Measurements from ENCODE around the gene DMBT1. TPM values are rescaled to one million over a fixed set of nuclear protein-coding genes. Genes with fewer than 3 reads are reported as not detected.
A peak's percentile ranks its signal among the peaks of the same experiment; 100 is the strongest.

DMBT1 gene
- total and polyA plus RNA-seq, 8 donors = 0.19 to 81.1 (median 4.1) TPM; not detected in 1

DNA sequence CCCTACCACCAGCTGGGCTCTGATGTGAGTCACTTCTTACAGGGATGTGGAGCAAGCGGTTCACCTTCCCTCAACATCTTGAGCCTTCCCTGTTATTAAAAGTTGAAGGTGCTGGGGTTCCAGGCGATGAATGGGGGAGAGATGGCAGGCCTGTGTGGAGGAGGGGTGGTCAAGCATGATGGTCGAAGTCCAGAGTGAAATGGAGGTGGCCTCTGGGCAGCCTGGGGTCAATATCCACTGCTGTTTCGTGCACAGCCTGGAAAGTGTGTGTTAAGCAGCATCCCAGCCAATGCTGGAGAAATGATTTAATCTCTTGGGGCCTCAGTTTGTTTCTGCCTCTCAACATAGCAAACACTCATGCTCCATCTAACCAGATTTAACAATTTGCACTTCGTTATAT is 33.7 kb upstream of the DMBT1 start:
- no peak overlapping the region for H3K27ac ChIP-seq
- H3K36me3 ChIP-seq = no peaks in the 10 kb centered on the region
- peaks cover 0 to 7% (median 0%) of the 10 kb centered on the region in 3 donors for H3K27me3 ChIP-seq
- peaks cover 0 to 2% (median 0%) of the 10 kb centered on the region in 4 donors for H3K4me1 ChIP-seq
- no peak overlapping the region for H3K4me3 ChIP-seq
- no peaks in the 10 kb centered on the region for H3K9me3 ChIP-seq
- 82 to 90% (median 86%) methylated on average over 5 of the region's 5 CpGs for WGBS, 5 donors
- intact Hi-C loops (cut with DNase I; ENCODE audit: low total_unique reads) = no loop called here
- DNase-seq = no peak
- TF ChIP-seq POLR2A (IDR thresholded peaks at IDR 0.05) (no peak), EP300 (IDR thresholded peaks at IDR 0.05) (no peak)

DNA sequence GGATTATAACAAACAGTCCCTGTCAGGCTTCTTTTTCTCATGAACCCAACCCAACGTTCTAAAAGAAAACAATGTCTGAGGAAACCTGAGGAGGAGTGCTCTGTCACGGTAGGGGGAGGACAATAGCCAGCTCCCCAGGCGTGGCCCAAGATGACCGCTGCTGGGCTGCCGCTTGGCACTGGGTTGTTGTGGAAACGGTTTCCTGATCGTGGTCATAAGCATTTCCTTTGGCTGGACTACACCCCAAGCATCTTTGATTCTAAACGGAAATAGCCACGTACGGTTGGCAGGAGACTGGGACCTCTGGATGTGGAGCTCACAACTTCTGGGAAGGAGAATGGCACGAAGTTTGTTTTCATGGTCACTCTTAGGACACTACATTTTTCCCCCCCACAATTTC is 30.4 kb upstream of the DMBT1 start:
- Histone ChIP-seq H3K9me3 (no peaks in the 10 kb centered on the region), H3K27ac (no peak overlapping the region), H3K4me1 (peaks cover 0 to 7% (median 0%) of the 10 kb centered on the region in 4 donors), H3K27me3 (peaks cover 0 to 7% (median 0%) of the 10 kb centered on the region in 3 donors), H3K36me3 (no peaks in the 10 kb centered on the region), H3K4me3 (no peak overlapping the region)
- WGBS, 5 donors = 64 to 86% (median 75%) methylated on average over 11 of the region's 11 CpGs
- TF ChIP-seq POLR2A (IDR thresholded peaks at IDR 0.05) (no peak), EP300 (IDR thresholded peaks at IDR 0.05) (no peak), POLR2AphosphoS5 (IDR thresholded peaks at IDR 0.05) (no peak)
- TF ChIP-seq, protein P1, sequence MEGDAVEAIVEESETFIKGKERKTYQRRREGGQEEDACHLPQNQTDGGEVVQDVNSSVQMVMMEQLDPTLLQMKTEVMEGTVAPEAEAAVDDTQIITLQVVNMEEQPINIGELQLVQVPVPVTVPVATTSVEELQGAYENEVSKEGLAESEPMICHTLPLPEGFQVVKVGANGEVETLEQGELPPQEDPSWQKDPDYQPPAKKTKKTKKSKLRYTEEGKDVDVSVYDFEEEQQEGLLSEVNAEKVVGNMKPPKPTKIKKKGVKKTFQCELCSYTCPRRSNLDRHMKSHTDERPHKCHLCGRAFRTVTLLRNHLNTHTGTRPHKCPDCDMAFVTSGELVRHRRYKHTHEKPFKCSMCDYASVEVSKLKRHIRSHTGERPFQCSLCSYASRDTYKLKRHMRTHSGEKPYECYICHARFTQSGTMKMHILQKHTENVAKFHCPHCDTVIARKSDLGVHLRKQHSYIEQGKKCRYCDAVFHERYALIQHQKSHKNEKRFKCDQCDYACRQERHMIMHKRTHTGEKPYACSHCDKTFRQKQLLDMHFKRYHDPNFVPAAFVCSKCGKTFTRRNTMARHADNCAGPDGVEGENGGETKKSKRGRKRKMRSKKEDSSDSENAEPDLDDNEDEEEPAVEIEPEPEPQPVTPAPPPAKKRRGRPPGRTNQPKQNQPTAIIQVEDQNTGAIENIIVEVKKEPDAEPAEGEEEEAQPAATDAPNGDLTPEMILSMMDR (IDR thresholded peaks at IDR 0.05) = no peak
- DNase-seq = peak in 1 of 2 donors; percentile 28
- intact Hi-C loops (cut with DNase I; ENCODE audit: low total_unique reads) = no loop called here

DNA sequence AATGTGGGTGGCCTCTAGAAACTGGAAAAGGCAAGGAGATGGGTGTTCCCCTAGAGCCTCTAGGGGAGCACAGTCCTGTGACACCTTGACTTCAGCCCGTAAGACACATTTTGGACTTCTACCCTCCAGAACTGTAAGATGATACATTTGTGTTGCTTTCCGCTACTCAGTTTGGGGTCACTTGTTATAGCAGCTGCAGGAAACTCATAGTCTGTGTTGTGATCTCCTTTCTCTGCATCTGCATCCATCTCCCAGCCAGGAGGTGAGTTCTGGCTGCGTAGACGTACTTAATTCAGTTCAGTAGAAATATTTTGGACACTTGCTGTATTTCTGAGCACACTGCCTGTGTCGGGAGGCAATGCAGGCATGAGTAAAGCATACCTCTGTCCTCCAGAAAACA is 29.3 kb upstream of the DMBT1 start:
- intact Hi-C loops (cut with DNase I; ENCODE audit: low total_unique reads) = no loop called here
- no peak for DNase-seq
- WGBS, 5 donors = 88 to 93% (median 89%) methylated on average over 5 of the region's 5 CpGs
- Histone ChIP-seq H3K4me3 (no peak overlapping the region), H3K9me3 (no peaks in the 10 kb centered on the region), H3K27ac (no peak overlapping the region), H3K4me1 (peaks cover 0 to 7% (median 0%) of the 10 kb centered on the region in 4 donors), H3K36me3 (no peaks in the 10 kb centered on the region), H3K27me3 (peaks cover 0 to 7% (median 0%) of the 10 kb centered on the region in 3 donors)
- TF ChIP-seq POLR2AphosphoS5 (IDR thresholded peaks at IDR 0.05) (no peak), POLR2A (IDR thresholded peaks at IDR 0.05) (no peak), EP300 (IDR thresholded peaks at IDR 0.05) (no peak)
- TF ChIP-seq, protein P1 (IDR thresholded peaks at IDR 0.05) = no peak

DNA sequence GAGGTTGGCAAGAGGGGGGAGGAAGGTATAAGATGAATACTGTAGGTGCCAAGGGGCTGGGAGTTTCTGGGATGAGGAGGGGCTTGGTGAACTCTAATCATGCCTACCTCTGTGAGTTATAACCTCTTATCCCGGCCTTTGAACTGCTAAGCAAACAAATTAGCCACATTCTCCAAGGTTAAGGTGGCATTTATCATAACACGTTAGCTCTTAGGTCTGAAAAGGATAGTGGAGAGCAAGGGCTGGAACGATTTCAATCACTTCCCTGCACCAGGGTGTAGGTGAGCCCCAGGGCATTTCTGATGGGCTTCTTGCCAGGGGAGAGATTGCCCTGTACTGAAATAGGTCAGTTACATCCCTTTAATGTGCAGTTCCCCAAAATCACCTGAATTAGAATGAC is 28.6 kb upstream of the DMBT1 start:
- Histone ChIP-seq H3K9me3 (no peaks in the 10 kb centered on the region), H3K27me3 (peaks cover 0 to 7% (median 0%) of the 10 kb centered on the region in 3 donors), H3K4me3 (no peak overlapping the region), H3K36me3 (no peaks in the 10 kb centered on the region), H3K4me1 (peaks cover 0 to 7% (median 0%) of the 10 kb centered on the region in 4 donors), H3K27ac (no peak overlapping the region)
- no peak for TF ChIP-seq POLR2A (IDR thresholded peaks at IDR 0.05)
- TF ChIP-seq, protein P1 (IDR thresholded peaks at IDR 0.05) = no peak
- TF ChIP-seq EP300 (IDR thresholded peaks at IDR 0.05) = no peak
- no peak for TF ChIP-seq POLR2AphosphoS5 (IDR thresholded peaks at IDR 0.05)
- DNase-seq = peak in 1 of 2 donors; percentile 36
- intact Hi-C loops (cut with DNase I; ENCODE audit: low total_unique reads) = no loop called here
- WGBS, 5 donors = 10 to 33% (median 18%) methylated on average over 3 of the region's 3 CpGs

DNA sequence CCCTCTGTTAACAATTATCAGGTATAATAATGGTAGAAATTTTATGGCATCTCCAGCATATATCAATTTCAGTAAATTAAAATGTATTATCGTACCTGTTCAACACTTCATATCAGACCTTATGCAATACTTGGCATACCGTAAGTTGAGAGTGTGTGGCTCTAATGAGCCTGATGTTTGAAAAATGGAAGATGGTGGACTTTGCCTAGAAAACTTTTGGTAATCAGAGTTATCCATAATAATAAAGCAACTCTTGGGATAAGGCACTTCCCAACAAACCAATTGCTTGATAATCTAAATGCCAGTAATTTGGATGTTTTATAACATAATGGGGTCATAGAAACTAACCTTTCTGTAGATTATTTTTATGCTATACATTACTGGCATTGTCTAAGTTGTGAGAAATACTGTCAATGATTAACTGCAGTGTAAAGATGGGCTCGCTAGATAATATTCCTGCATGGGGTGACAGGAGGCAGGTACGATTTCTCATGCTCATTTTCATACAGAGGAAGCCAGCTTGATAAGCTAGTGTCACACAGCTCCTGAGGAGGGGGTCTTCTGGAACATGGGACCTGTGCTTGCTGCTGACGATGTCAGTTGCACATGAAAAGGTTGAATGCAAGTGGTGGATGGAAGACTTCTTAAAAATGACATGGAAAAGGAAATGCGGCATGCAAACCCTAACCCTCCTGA is 27.8 kb upstream of the DMBT1 start:
- no peak overlapping the region for H3K4me3 ChIP-seq
- intact Hi-C loops (cut with DNase I; ENCODE audit: low total_unique reads) = no loop called here
- peaks cover 0 to 7% (median 0%) of the 10 kb centered on the region in 3 donors for H3K27me3 ChIP-seq
- no peaks in the 10 kb centered on the region for H3K36me3 ChIP-seq
- H3K27ac ChIP-seq = no peak overlapping the region
- no peaks in the 10 kb centered on the region for H3K9me3 ChIP-seq
- peaks cover 0 to 7% (median 0%) of the 10 kb centered on the region in 4 donors for H3K4me1 ChIP-seq
- no peak for TF ChIP-seq POLR2AphosphoS5 (IDR thresholded peaks at IDR 0.05)
- TF ChIP-seq POLR2A (IDR thresholded peaks at IDR 0.05) = no peak
- no peak for TF ChIP-seq EP300 (IDR thresholded peaks at IDR 0.05)
- TF ChIP-seq, protein P1 (IDR thresholded peaks at IDR 0.05) = no peak
- peak in 1 of 2 donors; percentile 24 for DNase-seq
- WGBS, 5 donors = 50 to 67% (median 63%) methylated on average over 6 of the region's 6 CpGs

Measured in stomach (tissue), 9 donors.